GM19023 (cell line): ENCODE data around the gene SNX22.
A peak's percentile ranks its signal among the peaks of the same experiment; 100 is the strongest.

Source experiments
- ATAC-seq: cut with Tn5 transposase; IDR thresholded peaks from one replicate; pipeline ENCODE4 v1.9.1; 2021; ENCODE audit warnings: mild to moderate bottlenecking, moderate library complexity; ENCODE audit not compliant: unreplicated experiment

SNX22 gene

GRCh38 chr15:64133623-64134344 is 17.7 kb upstream of the SNX22 start:
- ATAC-seq: no peak

GRCh38 chr15:64134345-64134829 is 17.1 kb upstream of the SNX22 start:
- no peak for ATAC-seq

- ATAC-seq: no peak
These were observed 15.2 kb upstream of the SNX22 start for GRCh38 chr15:64136347-64136746.

GRCh38 chr15:64137226-64137833 is 14.2 kb upstream of the SNX22 start:
- no peak for ATAC-seq

GRCh38 chr15:64138331-64138941 is 13.1 kb upstream of the SNX22 start:
- no peak for ATAC-seq

GRCh38 chr15:64141798-64142512 is 9.6 kb upstream of the SNX22 start:
- ATAC-seq: no peak

GRCh38 chr15:64143276-64143675 is 8.3 kb upstream of the SNX22 start:
- ATAC-seq: no peak

GRCh38 chr15:64144192-64144564 is 7.4 kb upstream of the SNX22 start:
- no peak for ATAC-seq

GRCh38 chr15:64144565-64145281 is 6.8 kb upstream of the SNX22 start:
- ATAC-seq: peak; percentile 66

GRCh38 chr15:64146041-64146440 is 5.5 kb upstream of the SNX22 start:
- ATAC-seq: no peak

GRCh38 chr15:64146520-64146884 is 5.0 kb upstream of the SNX22 start:
- ATAC-seq: no peak

- ATAC-seq: no peak
These were observed 4.4 kb upstream of the SNX22 start for GRCh38 chr15:64146885-64147681.

GRCh38 chr15:64148168-64148567 is 3.4 kb upstream of the SNX22 start:
- no peak for ATAC-seq

GRCh38 chr15:64148581-64148980 is 3.0 kb upstream of the SNX22 start:
- ATAC-seq: no peak

- ATAC-seq: no peak
These were observed 2.1 kb upstream of the SNX22 start for GRCh38 chr15:64149424-64149823.

GRCh38 chr15:64149893-64150578 is 1.5 kb upstream of the SNX22 start:
- ATAC-seq: no peak

GRCh38 chr15:64152507-64153387 is 1.2 kb downstream of the SNX22 start:
- peak; percentile 16 for ATAC-seq

GRCh38 chr15:64153480-64154367 is 2.2 kb downstream of the SNX22 start:
- ATAC-seq: peak; percentile 59
